NB4 (cell line): ENCODE data around the gene BTG1.

ENCODE experiments used
- MYC ChIP-seq: IDR thresholded peaks from 2 replicates; pipeline ENCODE4 v1.6.1; 2011; ENCODE audit warnings: low read depth, low read length
- POLR2A ChIP-seq: IDR thresholded peaks from 2 replicates; pipeline ENCODE4 v1.6.1; 2011; ENCODE audit warnings: mild to moderate bottlenecking; ENCODE audit not compliant: insufficient read length; ENCODE audit errors: extremely low read depth
- TF ChIP-seq, protein P1 (sequence below): IDR thresholded peaks from one replicate; pipeline ENCODE4 v1.5.1; 2012; ENCODE audit warnings: low read depth, low read length

DNA sequence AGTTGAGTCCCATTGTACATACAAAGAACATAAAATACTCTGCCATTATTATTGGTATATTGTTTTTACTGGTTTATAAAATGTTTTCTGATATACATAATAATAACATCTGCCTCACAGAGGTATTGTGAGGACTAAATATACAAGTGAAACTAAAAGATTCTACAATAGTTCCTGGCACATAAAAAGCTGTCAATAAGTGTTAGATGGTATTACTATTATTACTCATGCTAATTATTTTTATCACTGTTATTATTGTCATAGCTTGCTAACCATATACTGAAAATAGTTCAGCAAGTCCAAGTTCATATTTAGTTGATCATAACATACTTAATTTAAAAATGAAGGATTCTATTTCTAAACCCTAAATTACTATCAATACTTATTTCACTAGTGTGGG, 34.4 kb downstream of the BTG1 start:
- TF ChIP-seq, protein P1, sequence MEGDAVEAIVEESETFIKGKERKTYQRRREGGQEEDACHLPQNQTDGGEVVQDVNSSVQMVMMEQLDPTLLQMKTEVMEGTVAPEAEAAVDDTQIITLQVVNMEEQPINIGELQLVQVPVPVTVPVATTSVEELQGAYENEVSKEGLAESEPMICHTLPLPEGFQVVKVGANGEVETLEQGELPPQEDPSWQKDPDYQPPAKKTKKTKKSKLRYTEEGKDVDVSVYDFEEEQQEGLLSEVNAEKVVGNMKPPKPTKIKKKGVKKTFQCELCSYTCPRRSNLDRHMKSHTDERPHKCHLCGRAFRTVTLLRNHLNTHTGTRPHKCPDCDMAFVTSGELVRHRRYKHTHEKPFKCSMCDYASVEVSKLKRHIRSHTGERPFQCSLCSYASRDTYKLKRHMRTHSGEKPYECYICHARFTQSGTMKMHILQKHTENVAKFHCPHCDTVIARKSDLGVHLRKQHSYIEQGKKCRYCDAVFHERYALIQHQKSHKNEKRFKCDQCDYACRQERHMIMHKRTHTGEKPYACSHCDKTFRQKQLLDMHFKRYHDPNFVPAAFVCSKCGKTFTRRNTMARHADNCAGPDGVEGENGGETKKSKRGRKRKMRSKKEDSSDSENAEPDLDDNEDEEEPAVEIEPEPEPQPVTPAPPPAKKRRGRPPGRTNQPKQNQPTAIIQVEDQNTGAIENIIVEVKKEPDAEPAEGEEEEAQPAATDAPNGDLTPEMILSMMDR, result no peak
- TF ChIP-seq POLR2A (no peak), MYC (no peak)
